Osteoblast (primary cell): ENCODE measurements around the gene FANCB. TPM values are rescaled to one million over a fixed set of nuclear protein-coding genes. Genes with fewer than 3 reads are reported as not detected.
A peak's percentile ranks its signal among the peaks of the same experiment; 100 is the strongest.

Source experiments
- DNase-seq: peaks from one replicate; pipeline ENCODE4 v3.0.0; 2011; ENCODE audit warnings: low spot score, mixed read lengths; ENCODE audit not compliant: insufficient read length; ENCODE audit errors: missing footprints
- H2AFZ ChIP-seq: 2 replicates; pipeline ENCODE4 v1.6.0; 2011; ENCODE audit warnings: mild to moderate bottlenecking, low read length
- H3K27ac ChIP-seq: 2 replicates; pipeline ENCODE4 v1.5.1; 2011; ENCODE audit warnings: mild to moderate bottlenecking, low read depth, low read length, moderate library complexity
- H3K27me3 ChIP-seq: 2 replicates; pipeline ENCODE4 v1.6.0; 2012; ENCODE audit warnings: mild to moderate bottlenecking, control low read depth, inconsistent platforms, low read length, moderate library complexity; ENCODE audit not compliant: insufficient read depth
- H3K36me3 ChIP-seq: 2 replicates; pipeline ENCODE4 v1.5.1; 2011; ENCODE audit warnings: mild to moderate bottlenecking, low read length, control low read depth, moderate library complexity; ENCODE audit not compliant: insufficient read depth
- H3K4me1 ChIP-seq: 2 replicates; pipeline ENCODE4 v1.5.1; 2011; ENCODE audit warnings: mild to moderate bottlenecking, low read length, control low read depth, moderate library complexity; ENCODE audit not compliant: insufficient read depth
- H3K4me2 ChIP-seq: 2 replicates; pipeline ENCODE4 v1.6.0; 2011; ENCODE audit warnings: mild to moderate bottlenecking, low read length; ENCODE audit not compliant: insufficient read depth
- H3K4me3 ChIP-seq: fragments of 200-600 bp; sonication (generic); 3 replicates; pipeline ENCODE4 v1.5.1; 2012; ENCODE audit warnings: mild to moderate bottlenecking, low read length, inconsistent platforms; ENCODE audit not compliant: insufficient read depth
- H3K79me2 ChIP-seq: 2 replicates; pipeline ENCODE4 v1.6.0; 2012; ENCODE audit warnings: mild to moderate bottlenecking, low read length, control low read depth, inconsistent platforms; ENCODE audit not compliant: insufficient read depth
- H3K9me3 ChIP-seq: 2 replicates; pipeline ENCODE4 v1.5.1; 2011; ENCODE audit warnings: low read depth, low read length, control low read depth
- H4K20me1 ChIP-seq: 2 replicates; pipeline ENCODE4 v1.6.0; 2012; ENCODE audit warnings: mild to moderate bottlenecking, low read length, control low read depth; ENCODE audit not compliant: insufficient read depth
- CTCF ChIP-seq: IDR thresholded peaks from 2 replicates; pipeline ENCODE4 v1.5.1; 2011; ENCODE audit warnings: mild to moderate bottlenecking, low read depth, low read length, moderate library complexity; ENCODE audit errors: extremely low read depth
- total RNA-seq: library from RNA; depleted of rRNA; stranded (reverse); fragments of >200 nt; gene quantifications from 2 replicates; pipeline ENCODE4 v1.2.3, GENCODE V29; 2012

The FANCB gene
- total RNA-seq, 1 donor = 3.6 TPM

- H3K27ac ChIP-seq = peak overlapping the region; percentile 73
- no peak for DNase-seq
These were observed 43.3 kb upstream of the FANCB start for GRCh38 chrX:14916017-14916674.

GRCh38 chrX:14915596-14915995, 42.7 kb upstream of the FANCB start:
- Histone ChIP-seq H3K4me3 (no peak overlapping the region), H3K27me3 (no peaks in the 10 kb centered on the region), H3K4me1 (peaks cover 15% of the 10 kb centered on the region), H4K20me1 (no peaks in the 10 kb centered on the region), H3K4me2 (no peak overlapping the region), H3K36me3 (peaks cover 14% of the 10 kb centered on the region), H3K27ac (peak overlapping the region; percentile 73), H2AFZ (no peak overlapping the region), H3K9me3 (no peaks in the 10 kb centered on the region), H3K79me2 (no peaks in the 10 kb centered on the region)
- no peak for TF ChIP-seq CTCF
- no peak for DNase-seq

More at GRCh38 chrX:14916017-14916674, 43.3 kb upstream of the FANCB start:
- Histone ChIP-seq H3K4me3 (no peak overlapping the region), H3K36me3 (peaks cover 14% of the 10 kb centered on the region), H4K20me1 (no peaks in the 10 kb centered on the region), H2AFZ (no peak overlapping the region), H3K4me2 (no peak overlapping the region), H3K79me2 (no peaks in the 10 kb centered on the region), H3K9me3 (no peaks in the 10 kb centered on the region), H3K4me1 (peaks cover 17% of the 10 kb centered on the region), H3K27me3 (no peaks in the 10 kb centered on the region)
- no peak for TF ChIP-seq CTCF

- Histone ChIP-seq H3K4me2 (no peak overlapping the region), H3K27me3 (no peaks in the 10 kb centered on the region), H3K27ac (no peak overlapping the region), H2AFZ (no peak overlapping the region), H3K4me1 (peaks cover 7% of the 10 kb centered on the region), H3K9me3 (no peaks in the 10 kb centered on the region), H3K36me3 (peaks cover 14% of the 10 kb centered on the region), H4K20me1 (no peaks in the 10 kb centered on the region), H3K79me2 (no peaks in the 10 kb centered on the region), H3K4me3 (no peak overlapping the region)
- TF ChIP-seq CTCF = no peak
- no peak for DNase-seq
These were observed 40.4 kb upstream of the FANCB start for GRCh38 chrX:14913241-14913640.

- no peak overlapping the region for H3K4me3 ChIP-seq
- no peaks in the 10 kb centered on the region for H4K20me1 ChIP-seq
- H3K9me3 ChIP-seq = peaks cover 2% of the 10 kb centered on the region
- H3K27me3 ChIP-seq = no peaks in the 10 kb centered on the region
- H3K79me2 ChIP-seq = no peaks in the 10 kb centered on the region
- no peak for DNase-seq
- H3K4me2 ChIP-seq = no peak overlapping the region
- H3K27ac ChIP-seq = peak overlapping the region; percentile 49
- no peaks in the 10 kb centered on the region for H3K36me3 ChIP-seq
- TF ChIP-seq CTCF = no peak
- peaks cover 12% of the 10 kb centered on the region for H3K4me1 ChIP-seq
- no peak overlapping the region for H2AFZ ChIP-seq
These were observed 31.0 kb upstream of the FANCB start for GRCh38 chrX:14903891-14904290.
